GM06990 (cell line): ENCODE measurements around the gene MBD6.

Source experiments
- DNase-seq: peaks from one replicate; pipeline ENCODE4 v3.0.0-alpha.2; 2011; ENCODE audit not compliant: insufficient read length; ENCODE audit errors: extremely low read depth
- H3K27me3 ChIP-seq: replicated peaks from 2 replicates; pipeline ENCODE4 v1.6.0; 2011; ENCODE audit warnings: low read length; ENCODE audit not compliant: control insufficient read depth, insufficient read depth
- H3K36me3 ChIP-seq: 2 replicates; pipeline ENCODE4 v1.5.1; 2011; ENCODE audit warnings: low read length; ENCODE audit not compliant: control insufficient read depth, insufficient read depth
- H3K4me3 ChIP-seq: replicated peaks from 2 replicates; pipeline ENCODE4 v1.5.1; 2011; ENCODE audit warnings: low read depth, mild to moderate bottlenecking, control low read depth, low read length
- TF ChIP-seq, protein P1 (sequence below): IDR thresholded peaks from 2 replicates; pipeline ENCODE4 v1.5.1; 2011; ENCODE audit warnings: low read length, control low read depth, mild to moderate bottlenecking, inconsistent platforms; ENCODE audit not compliant: insufficient read depth, poor library complexity, severe bottlenecking

The MBD6 gene

GRCh38 chr12:57548488-57548887, 25.9 kb downstream of the MBD6 start:
- H3K27me3 ChIP-seq, result no peaks in the 10 kb centered on the region
- no peak for DNase-seq
- TF ChIP-seq, protein P1, sequence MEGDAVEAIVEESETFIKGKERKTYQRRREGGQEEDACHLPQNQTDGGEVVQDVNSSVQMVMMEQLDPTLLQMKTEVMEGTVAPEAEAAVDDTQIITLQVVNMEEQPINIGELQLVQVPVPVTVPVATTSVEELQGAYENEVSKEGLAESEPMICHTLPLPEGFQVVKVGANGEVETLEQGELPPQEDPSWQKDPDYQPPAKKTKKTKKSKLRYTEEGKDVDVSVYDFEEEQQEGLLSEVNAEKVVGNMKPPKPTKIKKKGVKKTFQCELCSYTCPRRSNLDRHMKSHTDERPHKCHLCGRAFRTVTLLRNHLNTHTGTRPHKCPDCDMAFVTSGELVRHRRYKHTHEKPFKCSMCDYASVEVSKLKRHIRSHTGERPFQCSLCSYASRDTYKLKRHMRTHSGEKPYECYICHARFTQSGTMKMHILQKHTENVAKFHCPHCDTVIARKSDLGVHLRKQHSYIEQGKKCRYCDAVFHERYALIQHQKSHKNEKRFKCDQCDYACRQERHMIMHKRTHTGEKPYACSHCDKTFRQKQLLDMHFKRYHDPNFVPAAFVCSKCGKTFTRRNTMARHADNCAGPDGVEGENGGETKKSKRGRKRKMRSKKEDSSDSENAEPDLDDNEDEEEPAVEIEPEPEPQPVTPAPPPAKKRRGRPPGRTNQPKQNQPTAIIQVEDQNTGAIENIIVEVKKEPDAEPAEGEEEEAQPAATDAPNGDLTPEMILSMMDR, result no peak
- H3K4me3 ChIP-seq, result no peak overlapping the region
- peaks cover 3% of the 10 kb centered on the region for H3K36me3 ChIP-seq

DNA sequence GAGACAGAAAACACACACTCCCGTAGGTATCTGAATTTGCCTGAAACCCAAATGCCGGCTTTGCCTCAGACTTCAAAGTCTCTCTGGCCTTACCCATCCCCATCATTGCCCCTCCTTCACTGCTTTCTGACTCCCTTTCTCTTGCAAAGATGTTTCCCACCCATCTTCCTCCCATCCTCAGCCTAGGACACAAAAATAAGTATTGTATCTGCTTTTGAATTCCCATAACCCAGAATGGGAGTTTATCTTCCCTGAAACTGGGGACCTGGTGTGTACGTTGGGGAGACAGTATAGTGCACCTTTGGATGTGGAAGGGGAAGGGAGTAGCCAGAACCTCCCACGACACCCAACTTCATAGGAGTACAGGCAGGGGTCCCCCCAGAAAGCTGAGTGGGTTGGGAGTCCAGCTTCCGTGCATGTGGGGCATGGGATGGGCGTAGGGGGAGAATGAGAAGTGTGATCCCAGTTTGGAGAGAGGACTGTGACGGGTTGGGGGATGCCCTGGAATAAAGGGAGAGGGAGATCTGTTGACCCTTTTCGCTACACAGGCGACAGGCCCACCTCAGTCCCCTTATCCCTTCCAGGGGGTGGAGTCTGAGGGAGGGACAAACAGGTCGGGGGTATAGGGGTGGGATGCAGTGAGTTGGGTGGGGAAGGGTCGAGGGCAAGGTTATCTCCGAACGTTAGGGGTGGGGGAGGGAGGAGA, 26.7 kb downstream of the MBD6 start:
- DNase-seq, result no peak
- Histone ChIP-seq H3K36me3 (peaks cover 3% of the 10 kb centered on the region), H3K27me3 (no peaks in the 10 kb centered on the region), H3K4me3 (peak overlapping the region; percentile 55)
- TF ChIP-seq, protein P1, result no peak

GRCh38 chr12:57549909-57550640, 27.5 kb downstream of the MBD6 start, which contains the start of gene KIF5A:
Gene KIF5A (plus strand): TSS chr12:57550044. CDS start chr12:57550272, 228 bp downstream.
- TF ChIP-seq, protein P1, result no peak
- H3K27me3 ChIP-seq, result no peaks in the 10 kb centered on the region
- no peaks in the 10 kb centered on the region for H3K36me3 ChIP-seq
- peak within 1 kb of the TSS; percentile 55 for H3K4me3 ChIP-seq
- peak; percentile 61 for DNase-seq

DNA sequence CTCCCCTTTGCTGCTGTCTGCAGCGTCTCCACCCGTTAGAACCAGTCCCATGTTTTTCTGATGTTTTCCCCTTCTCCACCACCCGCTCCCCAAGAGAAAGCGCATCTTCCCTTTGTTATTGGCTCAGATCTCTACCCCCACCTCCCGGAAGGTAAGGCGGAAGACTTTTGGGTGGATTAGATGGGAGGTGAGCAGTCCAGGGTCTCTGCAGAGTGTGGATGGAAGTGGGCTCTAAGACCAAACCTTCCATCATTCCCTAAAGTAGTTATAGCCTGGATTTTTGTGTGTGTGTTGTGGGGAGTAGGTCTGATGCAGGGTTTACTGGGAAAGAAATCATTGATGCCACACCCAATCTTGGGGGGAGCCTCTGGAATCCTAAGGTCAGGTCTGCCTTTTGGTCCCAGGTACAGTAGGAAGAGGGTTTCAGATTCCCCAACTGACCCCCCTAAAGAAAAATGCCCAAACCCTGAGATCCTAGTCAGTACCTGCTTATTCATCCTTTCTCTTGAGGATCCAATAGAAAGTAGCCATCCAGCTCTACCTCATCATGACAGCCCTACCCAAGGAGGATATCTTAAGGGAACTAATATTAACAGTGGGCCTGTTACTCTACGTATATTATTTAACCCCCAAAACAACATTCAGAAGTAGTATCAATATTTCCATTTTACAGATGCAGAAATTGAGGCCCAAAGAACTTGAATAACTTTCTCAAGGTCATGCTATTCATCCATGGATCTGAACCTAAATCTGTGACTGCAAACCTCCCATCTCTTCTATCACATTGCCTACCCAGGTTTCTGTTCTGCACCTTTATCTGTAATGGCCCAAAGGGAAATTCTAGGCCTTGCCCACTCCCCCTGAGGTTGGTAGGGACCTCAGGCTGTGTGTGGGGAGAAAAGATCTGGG, 28.3 kb downstream of the MBD6 start:
- H3K36me3 ChIP-seq, result no peaks in the 10 kb centered on the region
- no peaks in the 10 kb centered on the region for H3K27me3 ChIP-seq
- no peak overlapping the region for H3K4me3 ChIP-seq

GRCh38 chr12:57551637-57552305, 29.1 kb downstream of the MBD6 start:
- Histone ChIP-seq H3K27me3 (no peaks in the 10 kb centered on the region), H3K4me3 (no peak overlapping the region), H3K36me3 (no peaks in the 10 kb centered on the region)
- TF ChIP-seq, protein P1, result no peak
- DNase-seq, result no peak

More for the DNA sequence above, 28.3 kb downstream of the MBD6 start:
- TF ChIP-seq, protein P1, result no peak
- no peak for DNase-seq
